ENCODE measurements around the gene CUBN. TPM values are rescaled to one million over a fixed set of nuclear protein-coding genes. Genes with fewer than 3 reads are reported as not detected.
A peak's percentile ranks its signal among the peaks of the same experiment; 100 is the strongest.
"Not testable (repeated sequence)": the region's sequence is repeated elsewhere in the genome, so short reads cannot be mapped to it uniquely, and the experiment has no call there.

CUBN gene
- total RNA-seq, 1 experiment from 2014 or later = 1.7 TPM

- DNase-seq (ENCODE audit: low read depth) = no peak
These were observed 259.3 kb downstream of the CUBN start for GRCh38 chr10:16870331-16870730.

GRCh38 chr10:16867990-16868389, 261.6 kb downstream of the CUBN start:
- no peak for DNase-seq (ENCODE audit: low read depth)

- peak; percentile 32 for DNase-seq (ENCODE audit: low read depth)
These were observed 262.1 kb downstream of the CUBN start for GRCh38 chr10:16867556-16867955.

GRCh38 chr10:16866541-16867275, 262.9 kb downstream of the CUBN start:
- DNase-seq (ENCODE audit: low read depth) = no peak

- no peak for DNase-seq (ENCODE audit: low read depth)
These were observed 263.8 kb downstream of the CUBN start for GRCh38 chr10:16865766-16866165.

GRCh38 chr10:16863766-16864165, 265.8 kb downstream of the CUBN start:
- no peak for DNase-seq (ENCODE audit: low read depth)

- no peak for DNase-seq (ENCODE audit: low read depth)
These were observed 272.2 kb downstream of the CUBN start for GRCh38 chr10:16857419-16857818.

GRCh38 chr10:16856567-16856966, 273.0 kb downstream of the CUBN start:
- DNase-seq (ENCODE audit: low read depth) = no peak

- DNase-seq (ENCODE audit: low read depth) = no peak
These were observed 273.5 kb downstream of the CUBN start for GRCh38 chr10:16856092-16856491.

- DNase-seq (ENCODE audit: low read depth) = peak; percentile 39
These were observed 275.0 kb downstream of the CUBN start for GRCh38 chr10:16854623-16855022.

GRCh38 chr10:16853809-16854208, 275.8 kb downstream of the CUBN start:
- no peak for DNase-seq (ENCODE audit: low read depth)

- peak; percentile 34 for DNase-seq (ENCODE audit: low read depth)
These were observed 276.4 kb downstream of the CUBN start for GRCh38 chr10:16853201-16853600.

GRCh38 chr10:16852624-16853023, 277.0 kb downstream of the CUBN start:
- DNase-seq (ENCODE audit: low read depth) = no peak

GRCh38 chr10:16848562-16849154, 281.0 kb downstream of the CUBN start:
- peak; percentile 60 for DNase-seq (ENCODE audit: low read depth)

- no peak for DNase-seq (ENCODE audit: low read depth)
These were observed 282.0 kb downstream of the CUBN start for GRCh38 chr10:16847644-16848043.

GRCh38 chr10:16845248-16845647, 284.4 kb downstream of the CUBN start:
- DNase-seq (ENCODE audit: low read depth) = no peak

- peak; percentile 15 for DNase-seq (ENCODE audit: low read depth)
These were observed 286.2 kb downstream of the CUBN start for GRCh38 chr10:16843252-16843870.

GRCh38 chr10:16835228-16835627, 294.4 kb downstream of the CUBN start:
- DNase-seq (ENCODE audit: low read depth) = no peak

- peak; percentile 93 for DNase-seq (ENCODE audit: low read depth)
These were observed 297.1 kb downstream of the CUBN start for GRCh38 chr10:16832351-16833080.

- peak; percentile 70 for DNase-seq (ENCODE audit: low read depth)
These were observed 300.9 kb downstream of the CUBN start for GRCh38 chr10:16828701-16829175.

GRCh38 chr10:16828114-16828568, 301.5 kb downstream of the CUBN start:
- DNase-seq (ENCODE audit: low read depth) = peak; percentile 73

- not testable (repeated sequence) for DNase-seq (ENCODE audit: low read depth)
These were observed 302.1 kb downstream of the CUBN start for GRCh38 chr10:16827474-16827873.

All from Daoy (cell line).